Right lobe of liver (tissue), 6 donors: ENCODE results near the gene VANGL1. TPM values are rescaled to one million over a fixed set of nuclear protein-coding genes. Genes with fewer than 3 reads are reported as not detected.

Experiments
- ATAC-seq, 4 donors: fragments of 200-7000 bp; cut with Tn5 transposase; one replicate each; pipeline ENCODE4 v1.9.1; 2020; ENCODE audit warnings: mild to moderate bottlenecking in 4 of 4, moderate library complexity in 4 of 4
- DNase-seq, 3 donors: peaks; one replicate each; pipeline ENCODE4 v3.0.0-alpha.2; 2020
- H3K27ac ChIP-seq, 3 donors: fragments of 200-600 bp; one replicate each; pipeline ENCODE4 v1.8.0; 2022
- H3K27me3 ChIP-seq, 2 donors: fragments of 200-600 bp; one replicate each; pipeline ENCODE4 v1.8.0; 2022
- H3K36me3 ChIP-seq, 4 donors: fragments of 200-600 bp; sonication (generic) in 1 of 4; one replicate each; pipeline versions ENCODE4 v1.5.1 to v1.8.0; 2017 to 2022; ENCODE audit warnings: control low read depth in 1 of 4
- H3K4me1 ChIP-seq, 4 donors: fragments of 200-600 bp; sonication (generic) in 1 of 4; one replicate each; pipeline versions ENCODE4 v1.5.1 to v1.8.0; 2017 to 2022; ENCODE audit warnings: control low read depth in 1 of 4
- H3K4me3 ChIP-seq, 3 donors: fragments of 200-600 bp; one replicate each; pipeline ENCODE4 v1.8.0; 2022
- H3K9me3 ChIP-seq, 4 donors: fragments of 200-600 bp; sonication (generic) in 1 of 4; one replicate each; pipeline versions ENCODE4 v1.5.1 to v1.8.0; 2017 to 2022; ENCODE audit warnings: control low read depth in 1 of 4
- POLR2A ChIP-seq: fragments of 450-650 bp; IDR thresholded peaks from one replicate; pipeline ENCODE4 v1.6.1; 2017; ENCODE audit warnings: antibody characterized with exemption, mild to moderate bottlenecking
- WGBS: methylation state at CpG from one replicate; pipeline ENCODE4 v1.1.6; 2018; ENCODE audit warnings: low coverage, low lambda C conversion rate; ENCODE audit not compliant: insufficient coverage; ENCODE audit errors: missing lambda C conversion rate; 5-methylcytosine and 5-hydroxymethylcytosine counted together
- intact Hi-C, 2 donors: fragments of 100-400 bp; cut with DNase I; formaldehyde crosslinking; loops; one replicate each; pipeline versions ENCODE4 v1.11.2 to v1.14.1; 2022
- total RNA-seq, 6 experiments: library from RNA; depleted of rRNA in 2 of 6; stranded (reverse); fragments of >200 nt in 2 of 6; fragmentation: NEBNext Ultra II Directional in 3 of 6; extraction: Animal tissue kit (Norgen Biotek cat#: 25700) in 3 of 6; gene quantifications; one replicate each; pipeline versions ENCODE4 v1.1.0 to v1.2.4, GENCODE V29; 2016 to 2023
- TF ChIP-seq, protein P1 (sequence below), 4 donors: fragments of 200-600 bp in 3 of 4; fragments of 450-650 bp in 1 of 4; IDR thresholded peaks; one replicate each; pipeline versions ENCODE4 v1.5.1 to v1.8.0; 2016 to 2022; ENCODE audit warnings: antibody characterized with exemption in 4 of 4, mild to moderate bottlenecking in 2 of 4
- donor health status: DM: no; HTN: yes; CAD: no.
- donor health status: DM: no; HTN: no; CAD: no.
- donor health status: DM: no; HTN: no; CAD: no.
- donor health status: DM: no; HTN: yes; CAD: no.
- donor health status: DM: no; HTN: yes; CAD: no.

The VANGL1 gene
- total RNA-seq, 6 experiments from 2014 or later, result 3.3 to 5.1 (median 4.4) TPM

DNA sequence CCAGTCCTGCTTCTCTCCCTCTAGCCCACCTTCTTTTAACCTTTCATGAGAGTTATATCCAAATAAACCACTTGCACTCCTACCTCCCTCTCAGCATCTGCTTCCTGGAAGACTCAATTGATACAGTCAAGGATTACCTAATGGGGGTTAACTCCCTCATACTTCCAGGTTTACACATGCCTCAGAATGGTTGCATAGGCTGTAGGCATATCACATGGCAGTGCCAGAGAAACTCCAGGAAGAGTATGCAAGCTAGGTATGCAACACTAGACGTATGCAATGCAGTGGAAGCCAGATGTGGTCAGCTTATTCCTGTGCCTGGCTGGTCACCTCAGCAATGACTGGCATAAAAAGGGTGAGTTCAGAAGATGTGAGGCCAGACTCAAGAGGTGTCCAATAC, 32.7 kb upstream of the VANGL1 start:
- TF ChIP-seq, protein P1, sequence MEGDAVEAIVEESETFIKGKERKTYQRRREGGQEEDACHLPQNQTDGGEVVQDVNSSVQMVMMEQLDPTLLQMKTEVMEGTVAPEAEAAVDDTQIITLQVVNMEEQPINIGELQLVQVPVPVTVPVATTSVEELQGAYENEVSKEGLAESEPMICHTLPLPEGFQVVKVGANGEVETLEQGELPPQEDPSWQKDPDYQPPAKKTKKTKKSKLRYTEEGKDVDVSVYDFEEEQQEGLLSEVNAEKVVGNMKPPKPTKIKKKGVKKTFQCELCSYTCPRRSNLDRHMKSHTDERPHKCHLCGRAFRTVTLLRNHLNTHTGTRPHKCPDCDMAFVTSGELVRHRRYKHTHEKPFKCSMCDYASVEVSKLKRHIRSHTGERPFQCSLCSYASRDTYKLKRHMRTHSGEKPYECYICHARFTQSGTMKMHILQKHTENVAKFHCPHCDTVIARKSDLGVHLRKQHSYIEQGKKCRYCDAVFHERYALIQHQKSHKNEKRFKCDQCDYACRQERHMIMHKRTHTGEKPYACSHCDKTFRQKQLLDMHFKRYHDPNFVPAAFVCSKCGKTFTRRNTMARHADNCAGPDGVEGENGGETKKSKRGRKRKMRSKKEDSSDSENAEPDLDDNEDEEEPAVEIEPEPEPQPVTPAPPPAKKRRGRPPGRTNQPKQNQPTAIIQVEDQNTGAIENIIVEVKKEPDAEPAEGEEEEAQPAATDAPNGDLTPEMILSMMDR (IDR thresholded peaks at IDR 0.05), result no peak
- no peak for TF ChIP-seq POLR2A
- Histone ChIP-seq H3K27ac (no peak overlapping the region), H3K4me3 (no peak overlapping the region), H3K27me3 (no peaks in the 10 kb centered on the region), H3K36me3 (no peaks in the 10 kb centered on the region), H3K9me3 (no peaks in the 10 kb centered on the region), H3K4me1 (no peaks in the 10 kb centered on the region)
- intact Hi-C loops, result no loop called here
- 43% methylated on average over 1 of the region's 1 CpG for WGBS
- ATAC-seq (no peak), DNase-seq (no peak)

DNA sequence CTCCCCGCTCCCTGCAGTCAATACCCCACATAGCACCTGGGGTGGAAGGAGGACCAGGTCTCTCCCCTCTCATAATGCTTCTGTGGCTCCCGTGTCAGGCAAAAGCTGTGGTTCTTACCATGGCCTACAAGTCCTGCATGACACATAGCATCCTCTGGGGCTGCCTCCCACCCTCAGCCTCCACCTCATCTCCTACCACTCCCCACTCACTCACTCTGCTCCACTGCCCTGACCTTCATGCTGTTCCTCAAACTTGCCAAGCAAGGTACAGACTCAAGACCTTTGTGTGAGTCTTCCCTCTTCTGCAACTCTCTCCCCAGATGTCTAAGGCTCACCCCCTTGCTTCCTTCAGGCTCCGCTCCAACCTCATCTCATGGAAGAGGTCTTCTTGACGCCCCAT, 28.0 kb upstream of the VANGL1 start:
- Histone ChIP-seq H3K27me3 (no peaks in the 10 kb centered on the region), H3K9me3 (no peaks in the 10 kb centered on the region), H3K36me3 (no peaks in the 10 kb centered on the region), H3K27ac (no peak overlapping the region), H3K4me1 (no peaks in the 10 kb centered on the region), H3K4me3 (no peak overlapping the region)
- intact Hi-C loops, result loop anchor here (10.0 kb wide), 2 partner anchors 91 to 151 kb away; partner anchors contain the start of gene CASQ2 (in 2 of the 2)
- TF ChIP-seq, protein P1 (IDR thresholded peaks at IDR 0.05), result no peak
- no peak for TF ChIP-seq POLR2A
- no peak for DNase-seq
- WGBS, result 50% methylated on average over 4 of the region's 4 CpGs
- ATAC-seq, result no peak

DNA sequence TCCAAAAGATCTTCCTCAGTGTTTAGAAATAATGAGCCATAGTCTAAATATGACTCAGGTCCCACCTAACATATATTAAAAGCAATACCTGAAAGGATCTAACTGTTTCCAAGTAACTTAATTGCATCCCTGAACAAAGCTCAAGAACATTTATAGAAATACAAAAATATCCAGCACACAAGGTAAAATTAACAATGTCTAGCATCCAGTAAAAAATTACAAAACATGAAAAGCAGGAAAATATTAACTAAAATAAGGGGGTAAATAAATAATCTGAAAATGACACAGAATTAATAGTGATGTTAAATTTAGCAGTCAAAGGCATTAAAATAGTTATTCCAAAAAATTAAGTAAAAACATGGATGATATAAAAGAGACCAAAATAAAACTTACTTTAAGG, 21.3 kb upstream of the VANGL1 start:
- no peaks in the 10 kb centered on the region for H3K4me1 ChIP-seq
- DNase-seq (no peak), ATAC-seq (no peak)
- no peaks in the 10 kb centered on the region for H3K9me3 ChIP-seq
- no peaks in the 10 kb centered on the region for H3K36me3 ChIP-seq
- no peak overlapping the region for H3K27ac ChIP-seq
- no peaks in the 10 kb centered on the region for H3K27me3 ChIP-seq
- intact Hi-C loops, result no loop called here
- TF ChIP-seq, protein P1 (IDR thresholded peaks at IDR 0.05), result no peak
- TF ChIP-seq POLR2A, result no peak
- no peak overlapping the region for H3K4me3 ChIP-seq

DNA sequence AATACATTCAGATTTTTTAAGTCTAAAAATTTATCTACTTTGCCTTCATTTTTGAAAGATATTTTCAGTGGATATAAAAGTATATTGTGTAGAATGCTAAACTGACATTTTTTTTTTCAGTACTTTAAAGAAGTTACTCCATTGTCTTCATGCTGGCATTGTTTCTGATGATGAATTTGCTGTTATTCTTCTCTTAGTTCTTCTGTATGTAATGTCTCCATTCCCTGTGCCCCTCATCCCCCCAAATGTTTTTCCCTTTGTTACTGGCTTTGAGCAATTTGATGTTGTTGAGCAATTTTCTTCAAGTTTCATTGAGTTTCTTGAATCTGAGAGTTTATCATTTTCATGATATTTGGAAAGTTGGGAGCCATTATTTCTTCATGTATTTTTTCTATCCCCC, 20.8 kb upstream of the VANGL1 start:
- H3K4me3 ChIP-seq, result no peak overlapping the region
- DNase-seq (no peak), ATAC-seq (no peak)
- H3K9me3 ChIP-seq, result no peaks in the 10 kb centered on the region
- H3K4me1 ChIP-seq, result no peaks in the 10 kb centered on the region
- TF ChIP-seq, protein P1 (IDR thresholded peaks at IDR 0.05), result no peak
- no peak overlapping the region for H3K27ac ChIP-seq
- intact Hi-C loops, result no loop called here
- no peaks in the 10 kb centered on the region for H3K36me3 ChIP-seq
- H3K27me3 ChIP-seq, result no peaks in the 10 kb centered on the region

DNA sequence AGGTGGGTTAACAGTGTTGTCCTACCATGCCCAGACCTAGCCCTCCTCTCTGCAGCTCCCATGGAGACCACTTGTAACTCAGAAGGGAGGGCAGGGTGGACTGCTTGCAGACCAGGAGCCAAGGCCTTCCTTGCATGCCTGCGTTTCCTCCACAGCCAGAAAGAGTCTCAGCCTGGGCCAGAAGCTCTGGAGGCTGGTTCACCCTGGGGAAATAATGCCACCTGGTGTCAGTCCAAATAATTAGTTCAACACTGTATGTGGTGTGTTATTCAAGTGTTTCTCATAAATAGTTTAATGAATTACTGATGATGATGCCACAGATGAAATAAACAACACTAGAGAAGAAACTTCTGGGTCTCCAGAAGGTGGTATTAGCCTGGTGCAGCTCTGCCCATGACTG, 16.9 kb upstream of the VANGL1 start:
- H3K9me3 ChIP-seq, result no peaks in the 10 kb centered on the region
- H3K4me3 ChIP-seq, result no peak overlapping the region
- WGBS, result no CpG with 5 or more reads among the region's 1 CpG
- no peaks in the 10 kb centered on the region for H3K27me3 ChIP-seq
- H3K36me3 ChIP-seq, result no peaks in the 10 kb centered on the region
- intact Hi-C loops, result no loop called here
- no peak for TF ChIP-seq POLR2A
- TF ChIP-seq, protein P1 (IDR thresholded peaks at IDR 0.05), result no peak
- DNase-seq, result no peak
- H3K4me1 ChIP-seq, result no peaks in the 10 kb centered on the region
- no peak overlapping the region for H3K27ac ChIP-seq
- no peak for ATAC-seq
